Measurements from ENCODE around the gene PTPRT.

PTPRT gene

GRCh38 chr20:43119720-43120119, 70.0 kb downstream of the PTPRT start:
- Histone ChIP-seq H2AFZ (ENCODE audit: low read depth, low read length) (no peak overlapping the region), H3K36me3 (ENCODE audit: control insufficient read depth in 1 of 2, insufficient read depth in 2 of 2, low read depth in 1 of 2, low read length in 2 of 2) (no peaks in the 10 kb centered on the region), H4K91ac (ENCODE audit: low read length) (no peak overlapping the region), H3K9me3 (ENCODE audit: control insufficient read depth, low read length) (no peaks in the 10 kb centered on the region), H3K27me3 (ENCODE audit: control insufficient read depth in 1 of 2, insufficient read depth in 1 of 2, low read length in 2 of 2) (no peaks in the 10 kb centered on the region), H2BK120ac (ENCODE audit: low read depth, low read length) (no peak overlapping the region), H3K14ac (ENCODE audit: low read length in 2 of 2) (no peak overlapping the region), H3K18ac (ENCODE audit: low read depth in 1 of 2, low read length in 2 of 2) (no peak overlapping the region), H3K4me1 (ENCODE audit: control insufficient read depth, insufficient read depth, low read depth, low read length) (no peaks in the 10 kb centered on the region), H2AK5ac (ENCODE audit: low read length, severe bottlenecking) (no peak overlapping the region), H3K23ac (ENCODE audit: low read length in 2 of 2) (no peak overlapping the region), H3K4me3 (ENCODE audit: insufficient read depth in 1 of 2, low read depth in 1 of 2, low read length in 2 of 2) (no peak overlapping the region), H3K27ac (ENCODE audit: low read length, poor library complexity, severe bottlenecking) (no peak overlapping the region), H2BK5ac (ENCODE audit: low read depth, low read length, poor library complexity, severe bottlenecking) (no peak overlapping the region), H3K4ac (ENCODE audit: low read depth in 1 of 2, low read length in 2 of 2) (no peak overlapping the region), H3K9ac (ENCODE audit: low read length) (no peak overlapping the region), H3K4me2 (ENCODE audit: low read length, poor library complexity, severe bottlenecking) (no peak overlapping the region), H4K8ac (ENCODE audit: low read length) (no peak overlapping the region), H2BK12ac (ENCODE audit: low read length in 2 of 2) (no peak overlapping the region), H2BK15ac (ENCODE audit: low read depth, poor library complexity, severe bottlenecking) (no peak overlapping the region), H3K79me1 (replicated peaks; ENCODE audit: low read length, poor library complexity, severe bottlenecking) (no peaks in the 10 kb centered on the region)
- WGBS, result 67% methylated on average over 1 of the region's 2 CpGs
- DNase-seq, result no peak

GRCh38 chr20:43102394-43102793, 87.3 kb downstream of the PTPRT start:
- Histone ChIP-seq H3K79me1 (replicated peaks; ENCODE audit: low read length, poor library complexity, severe bottlenecking) (no peaks in the 10 kb centered on the region), H3K4me1 (ENCODE audit: control insufficient read depth, insufficient read depth, low read depth, low read length) (no peaks in the 10 kb centered on the region), H3K23ac (ENCODE audit: low read length in 2 of 2) (no peak overlapping the region), H3K9me3 (ENCODE audit: control insufficient read depth, low read length) (no peaks in the 10 kb centered on the region), H2BK5ac (ENCODE audit: low read depth, low read length, poor library complexity, severe bottlenecking) (no peak overlapping the region), H3K27me3 (ENCODE audit: control insufficient read depth in 1 of 2, insufficient read depth in 1 of 2, low read length in 2 of 2) (no peaks in the 10 kb centered on the region), H2BK12ac (ENCODE audit: low read length in 2 of 2) (no peak overlapping the region), H3K9ac (ENCODE audit: low read length) (no peak overlapping the region), H4K8ac (ENCODE audit: low read length) (no peak overlapping the region), H2AK5ac (ENCODE audit: low read length, severe bottlenecking) (no peak overlapping the region), H2BK15ac (ENCODE audit: low read depth, poor library complexity, severe bottlenecking) (no peak overlapping the region), H3K4me2 (ENCODE audit: low read length, poor library complexity, severe bottlenecking) (no peak overlapping the region), H3K4ac (ENCODE audit: low read depth in 1 of 2, low read length in 2 of 2) (no peak overlapping the region), H2BK120ac (ENCODE audit: low read depth, low read length) (no peak overlapping the region), H3K36me3 (ENCODE audit: control insufficient read depth in 1 of 2, insufficient read depth in 2 of 2, low read depth in 1 of 2, low read length in 2 of 2) (no peaks in the 10 kb centered on the region), H3K14ac (ENCODE audit: low read length in 2 of 2) (no peak overlapping the region), H3K27ac (ENCODE audit: low read length, poor library complexity, severe bottlenecking) (no peak overlapping the region), H4K91ac (ENCODE audit: low read length) (no peak overlapping the region), H3K4me3 (ENCODE audit: insufficient read depth in 1 of 2, low read depth in 1 of 2, low read length in 2 of 2) (no peak overlapping the region), H3K18ac (ENCODE audit: low read depth in 1 of 2, low read length in 2 of 2) (no peak overlapping the region), H2AFZ (ENCODE audit: low read depth, low read length) (no peak overlapping the region)
- WGBS, result 56% methylated on average over 4 of the region's 5 CpGs
- DNase-seq, result no peak

GRCh38 chr20:43096931-43097260, 92.8 kb downstream of the PTPRT start:
- no peak overlapping the region for H4K91ac ChIP-seq (ENCODE audit: low read length)
- H3K79me1 ChIP-seq (replicated peaks; ENCODE audit: low read length, poor library complexity, severe bottlenecking), result no peaks in the 10 kb centered on the region
- no peaks in the 10 kb centered on the region for H3K27me3 ChIP-seq (ENCODE audit: control insufficient read depth in 1 of 2, insufficient read depth in 1 of 2, low read length in 2 of 2)
- H3K23ac ChIP-seq (ENCODE audit: low read length in 2 of 2), result no peak overlapping the region
- H2BK15ac ChIP-seq (ENCODE audit: low read depth, poor library complexity, severe bottlenecking), result no peak overlapping the region
- H2BK5ac ChIP-seq (ENCODE audit: low read depth, low read length, poor library complexity, severe bottlenecking), result no peak overlapping the region
- no peak overlapping the region for H3K18ac ChIP-seq (ENCODE audit: low read depth in 1 of 2, low read length in 2 of 2)
- H3K9ac ChIP-seq (ENCODE audit: low read length), result no peak overlapping the region
- H3K14ac ChIP-seq (ENCODE audit: low read length in 2 of 2), result no peak overlapping the region
- no peak overlapping the region for H2AFZ ChIP-seq (ENCODE audit: low read depth, low read length)
- H4K8ac ChIP-seq (ENCODE audit: low read length), result no peak overlapping the region
- H3K36me3 ChIP-seq (ENCODE audit: control insufficient read depth in 1 of 2, insufficient read depth in 2 of 2, low read depth in 1 of 2, low read length in 2 of 2), result no peaks in the 10 kb centered on the region
- H2BK120ac ChIP-seq (ENCODE audit: low read depth, low read length), result no peak overlapping the region
- H2AK5ac ChIP-seq (ENCODE audit: low read length, severe bottlenecking), result no peak overlapping the region
- WGBS, result 45% methylated on average over 5 of the region's 5 CpGs
- H3K9me3 ChIP-seq (ENCODE audit: control insufficient read depth, low read length), result no peaks in the 10 kb centered on the region
- no peak overlapping the region for H3K27ac ChIP-seq (ENCODE audit: low read length, poor library complexity, severe bottlenecking)
- H3K4me3 ChIP-seq (ENCODE audit: insufficient read depth in 1 of 2, low read depth in 1 of 2, low read length in 2 of 2), result no peak overlapping the region
- no peak for DNase-seq
- no peak overlapping the region for H3K4ac ChIP-seq (ENCODE audit: low read depth in 1 of 2, low read length in 2 of 2)
- no peaks in the 10 kb centered on the region for H3K4me1 ChIP-seq (ENCODE audit: control insufficient read depth, insufficient read depth, low read depth, low read length)
- H3K4me2 ChIP-seq (ENCODE audit: low read length, poor library complexity, severe bottlenecking), result no peak overlapping the region
- no peak overlapping the region for H2BK12ac ChIP-seq (ENCODE audit: low read length in 2 of 2)

DNA sequence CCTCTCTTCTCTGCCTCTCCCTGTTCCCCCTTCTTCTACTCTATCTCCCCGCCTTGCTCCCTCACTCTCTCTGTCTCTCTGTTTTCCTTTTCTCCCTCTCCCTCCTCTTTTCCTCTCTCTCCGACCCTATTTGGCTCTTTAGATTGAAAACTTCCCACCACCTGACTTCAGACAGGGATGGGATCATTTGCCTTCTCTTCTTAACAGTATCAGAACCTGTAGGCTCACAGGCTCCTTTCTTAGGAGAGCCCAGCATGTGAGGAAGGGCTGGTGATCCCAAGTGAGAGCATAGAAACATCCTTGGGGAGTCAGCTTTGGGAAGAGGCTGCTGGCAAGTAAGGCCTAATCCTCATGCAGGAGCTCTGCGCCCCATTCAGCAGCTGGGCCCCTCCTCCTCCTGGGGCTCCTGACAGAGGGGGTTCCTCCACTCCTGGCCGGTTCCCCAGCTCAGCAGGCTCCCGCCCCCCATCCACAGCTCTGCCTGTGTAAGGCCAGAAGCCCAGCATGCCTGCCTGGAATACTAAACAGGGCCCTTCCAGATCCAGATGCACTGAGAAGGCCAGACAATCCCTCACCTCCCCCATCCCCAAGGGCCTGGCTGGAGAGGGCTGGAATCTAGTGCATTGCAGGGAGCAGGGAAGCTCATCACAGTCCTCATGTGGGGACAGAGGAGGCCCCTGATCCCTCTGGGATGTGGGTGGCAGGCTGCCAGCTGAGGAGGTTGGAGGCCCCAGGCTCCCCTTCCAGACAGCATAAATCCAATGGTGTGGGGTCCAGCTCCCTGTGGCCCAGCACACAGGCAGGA, 93.4 kb downstream of the PTPRT start:
- DNase-seq, result no peak
- Histone ChIP-seq H2BK15ac (ENCODE audit: low read depth, poor library complexity, severe bottlenecking) (no peak overlapping the region), H3K23ac (ENCODE audit: low read length in 2 of 2) (no peak overlapping the region), H2BK12ac (ENCODE audit: low read length in 2 of 2) (no peak overlapping the region), H4K8ac (ENCODE audit: low read length) (no peak overlapping the region), H3K36me3 (ENCODE audit: control insufficient read depth in 1 of 2, insufficient read depth in 2 of 2, low read depth in 1 of 2, low read length in 2 of 2) (no peaks in the 10 kb centered on the region), H3K18ac (ENCODE audit: low read depth in 1 of 2, low read length in 2 of 2) (no peak overlapping the region), H4K91ac (ENCODE audit: low read length) (no peak overlapping the region), H3K4ac (ENCODE audit: low read depth in 1 of 2, low read length in 2 of 2) (no peak overlapping the region), H3K4me2 (ENCODE audit: low read length, poor library complexity, severe bottlenecking) (no peak overlapping the region), H3K9ac (ENCODE audit: low read length) (no peak overlapping the region), H3K14ac (ENCODE audit: low read length in 2 of 2) (no peak overlapping the region), H3K4me3 (ENCODE audit: insufficient read depth in 1 of 2, low read depth in 1 of 2, low read length in 2 of 2) (no peak overlapping the region), H3K4me1 (ENCODE audit: control insufficient read depth, insufficient read depth, low read depth, low read length) (no peaks in the 10 kb centered on the region), H3K79me1 (replicated peaks; ENCODE audit: low read length, poor library complexity, severe bottlenecking) (no peaks in the 10 kb centered on the region), H3K27me3 (ENCODE audit: control insufficient read depth in 1 of 2, insufficient read depth in 1 of 2, low read length in 2 of 2) (no peaks in the 10 kb centered on the region), H2BK5ac (ENCODE audit: low read depth, low read length, poor library complexity, severe bottlenecking) (no peak overlapping the region), H3K27ac (ENCODE audit: low read length, poor library complexity, severe bottlenecking) (no peak overlapping the region), H3K9me3 (ENCODE audit: control insufficient read depth, low read length) (no peaks in the 10 kb centered on the region), H2BK120ac (ENCODE audit: low read depth, low read length) (no peak overlapping the region), H2AFZ (ENCODE audit: low read depth, low read length) (no peak overlapping the region), H2AK5ac (ENCODE audit: low read length, severe bottlenecking) (no peak overlapping the region)
- 46% methylated on average over 4 of the region's 5 CpGs for WGBS
